K562 (cell line): ENCODE data around the gene SPDYE4. TPM values are rescaled to one million over a fixed set of nuclear protein-coding genes. Genes with fewer than 3 reads are reported as not detected.
A peak's percentile ranks its signal among the peaks of the same experiment; 100 is the strongest.

Source experiments
- ATAC-seq: fragments of 200-7000 bp; cut with Tn5 transposase; 3 replicates; pipeline ENCODE4 v1.9.1; 2020; ENCODE audit warnings: moderate library complexity
- BruUV-seq: library from RNA; stranded (reverse); fragments of 400-500 nt; replicated peaks from 2 replicates; lab custom pipeline; 2021; lab: Mats Ljungman, UMichigan
- CTCF ChIA-PET: fragments of 300-600 bp; formaldehyde crosslinking; extraction: SDS; loops from one replicate; lab custom pipeline; 2021; ENCODE audit warnings: low intra/inter-chr PET ratio; lab: Yijun Ruan, JAX
- POLR2A ChIA-PET: fragments of 300-600, 350-650 bp; sonication (Branson Sonifier 250); formaldehyde crosslinking; extraction: SDS; loops from one replicate; lab custom pipeline; 2021; ENCODE audit warnings: antibody characterized with exemption, inconsistent platforms; lab: Yijun Ruan, JAX
- DNase-seq, 4 experiments: peaks; one replicate each; pipeline versions ENCODE4 v3.0.0 to v3.0.0-alpha.2; 2011 to 2018; ENCODE audit warnings: low spot score in 3 of 4, mixed read lengths in 3 of 4; ENCODE audit errors: extremely low read depth in 1 of 4
- FAIRE-seq: peaks from 2 replicates; lab custom pipeline; 2011; peaks lifted over from hg19 to GRCh38; lab: Jason Lieb, UNC
- H2AFZ ChIP-seq: 2 replicates; pipeline ENCODE4 v1.6.0; 2011; ENCODE audit warnings: low read depth, low read length, control low read depth, inconsistent platforms
- H3K27ac ChIP-seq: fragments of 200-600 bp; 3 replicates; pipeline ENCODE4 v1.8.0; 2011; ENCODE audit warnings: low read depth, mild to moderate bottlenecking, control low read depth, inconsistent platforms, low read length, moderate library complexity, mixed read lengths; ENCODE audit errors: extremely low read depth
- H3K27me3 ChIP-seq, 2 experiments: fragments of 300-600 bp in 1 of 2; 2 replicates in 1 of 2; 3 replicates in 1 of 2; pipeline versions ENCODE4 v1.6.0 to v1.8.0; 2011; ENCODE audit warnings: inconsistent platforms in 2 of 2, low read length in 2 of 2, mild to moderate bottlenecking in 1 of 2, mixed read lengths in 1 of 2, moderate library complexity in 1 of 2; ENCODE audit not compliant: control insufficient read depth in 2 of 2, insufficient read depth in 2 of 2
- H3K36me3 ChIP-seq: fragments of 300-600 bp; 3 replicates; pipeline ENCODE4 v1.8.0; 2011; ENCODE audit warnings: mild to moderate bottlenecking, low read length, inconsistent platforms; ENCODE audit not compliant: control insufficient read depth, insufficient read depth
- H3K4me1 ChIP-seq, 2 experiments: fragments of 200-600 bp in 1 of 2; replicated peaks in 1 of 2; 2 replicates in 1 of 2; 3 replicates in 1 of 2; pipeline versions ENCODE4 v1.5.1 to v1.8.0; 2011; ENCODE audit warnings: inconsistent platforms in 2 of 2, low read length in 2 of 2, mild to moderate bottlenecking in 1 of 2, mixed read lengths in 1 of 2, moderate library complexity in 1 of 2; ENCODE audit not compliant: control insufficient read depth in 2 of 2, insufficient read depth in 2 of 2
- H3K4me2 ChIP-seq: 2 replicates; pipeline ENCODE4 v1.6.1; 2011; ENCODE audit warnings: low read length, control low read depth, inconsistent platforms, mixed read lengths; ENCODE audit not compliant: insufficient read depth
- H3K4me3 ChIP-seq: fragments of 200-600 bp; sonication (generic), shearing (Covaris generic); 2 replicates; pipeline ENCODE4 v1.5.1; 2016; ENCODE audit warnings: control low read depth, inconsistent platforms
- H3K79me2 ChIP-seq: fragments of 200-600 bp; 3 replicates; pipeline ENCODE4 v1.8.0; 2011; ENCODE audit warnings: low read length, inconsistent platforms; ENCODE audit not compliant: control insufficient read depth, insufficient read depth
- H3K9ac ChIP-seq, 2 experiments: 2 replicates each; pipeline versions ENCODE4 v1.6.0 to v1.6.1; 2011; ENCODE audit warnings: low read depth in 2 of 2, low read length in 2 of 2, control low read depth in 1 of 2, inconsistent platforms in 1 of 2, mild to moderate bottlenecking in 1 of 2, mixed read lengths in 1 of 2; ENCODE audit not compliant: insufficient read depth in 1 of 2
- H3K9me1 ChIP-seq: one replicate; pipeline ENCODE4 v1.6.0; 2011; ENCODE audit warnings: inconsistent platforms, mild to moderate bottlenecking, low read length, moderate library complexity; ENCODE audit not compliant: control insufficient read depth, insufficient read depth
- H3K9me3 ChIP-seq: replicated peaks from 2 replicates; pipeline ENCODE4 v1.5.1; 2011; ENCODE audit warnings: low read depth, low read length, inconsistent platforms; ENCODE audit not compliant: control insufficient read depth, insufficient read depth
- H4K20me1 ChIP-seq: replicated peaks from 2 replicates; pipeline ENCODE4 v1.6.1; 2011; ENCODE audit warnings: low read length, inconsistent platforms, mixed read lengths; ENCODE audit not compliant: control insufficient read depth, insufficient read depth
- CTCF ChIP-seq, 3 experiments: IDR thresholded peaks in 2 of 3; conservative IDR thresholded peaks in 1 of 3; 2 replicates each; pipeline ENCODE4 v1.5.1; 2011 to 2012; ENCODE audit warnings: low read length in 3 of 3, mild to moderate bottlenecking in 3 of 3, control low read depth in 2 of 3, improper control_type of control experiment in 1 of 3, inconsistent platforms in 1 of 3, low read depth in 1 of 3, mixed read lengths in 1 of 3, moderate library complexity in 1 of 3; ENCODE audit not compliant: insufficient read depth in 2 of 3
- FOXA3 ChIP-seq, 2 experiments: fragments of 450-650 bp in 1 of 2; sonication (generic) in 1 of 2; formaldehyde crosslinking; IDR thresholded peaks in 1 of 2; conservative IDR thresholded peaks in 1 of 2; 2 replicates each; pipeline versions ENCODE4 v1.4.0 to v1.8.0; 2020 to 2022; ENCODE audit warnings: mild to moderate bottlenecking in 2 of 2, missing genetic modification reagents in 1 of 2
- MAX ChIP-seq: sonication (generic); formaldehyde crosslinking; IDR thresholded peaks from 2 replicates; pipeline ENCODE4 v1.9.0; 2022; ENCODE audit warnings: mild to moderate bottlenecking, missing genetic modification reagents
- RAD21 ChIP-seq, 2 experiments: fragments of 250-450 bp in 1 of 2; fragments of 450-650 bp in 1 of 2; sonication (Bioruptor Pico) in 1 of 2; formaldehyde crosslinking in 1 of 2; IDR thresholded peaks in 1 of 2; conservative IDR thresholded peaks in 1 of 2; 2 replicates each; pipeline versions ENCODE4 v1.4.0 to v1.8.0; 2020 to 2022; ENCODE audit warnings: mild to moderate bottlenecking in 2 of 2, moderate library complexity in 1 of 2
- ZNF24 ChIP-seq: fragments of 450-650 bp; IDR thresholded peaks from 2 replicates; pipeline ENCODE4 v1.6.1; 2016
- WGBS: fragments of 100-300 bp; shearing (Covaris generic); methylation state at CpG from one replicate; pipeline ENCODE4 v1.1.6; 2016; ENCODE audit warnings: low coverage, mixed read lengths; ENCODE audit not compliant: insufficient coverage; ENCODE audit errors: missing lambda C conversion rate; 5-methylcytosine and 5-hydroxymethylcytosine counted together
- in situ Hi-C: fragments of 300-500 bp; cut with MboI; formaldehyde crosslinking; loops from 4 replicates; pipeline ENCODE4 v1.15.0; 2018; ENCODE audit warnings: inconsistent platforms, mixed read lengths
- intact Hi-C: fragments of 100-400 bp; cut with micrococcal nuclease; formaldehyde crosslinking; loops from 2 replicates; pipeline ENCODE4 v1.14.2; 2022
- polyA plus RNA-seq, 8 experiments: library from polyadenylated mRNA; depleted of rRNA in 4 of 8; stranded (reverse) in 5 of 8; unstranded in 3 of 8; fragments of >200 nt; fragmentation: Nextera tagmentation in 2 of 8; fragmentation: Illumina TruSeq in 1 of 8; extraction: Ambion mirVana in 2 of 8; extraction: Trizol in 1 of 8; gene quantifications; 2 replicates each; pipeline versions ENCODE4 v1.2.1 to v1.2.3, GENCODE V29; 2011 to 2014; ENCODE audit warnings: inconsistent platforms in 1 of 8, missing spikeins in 1 of 8
- total RNA-seq, 7 experiments: library from RNA; depleted of rRNA in 6 of 7; stranded (reverse); fragments of >200 nt in 6 of 7; fragmentation: Illumina TruSeq in 2 of 7; extraction: Trizol in 2 of 7; gene quantifications; 2 replicates each; pipeline versions ENCODE4 v1.2.1 to v1.2.3, GENCODE V29; 2011 to 2021; ENCODE audit warnings: low replicate concordance in 1 of 7

SPDYE4 gene
- total and polyA plus RNA-seq, 9 of the 15 experiments (the other 6 are each of a cell fraction or from before 2014, with no cell fraction given): not detected

DNA sequence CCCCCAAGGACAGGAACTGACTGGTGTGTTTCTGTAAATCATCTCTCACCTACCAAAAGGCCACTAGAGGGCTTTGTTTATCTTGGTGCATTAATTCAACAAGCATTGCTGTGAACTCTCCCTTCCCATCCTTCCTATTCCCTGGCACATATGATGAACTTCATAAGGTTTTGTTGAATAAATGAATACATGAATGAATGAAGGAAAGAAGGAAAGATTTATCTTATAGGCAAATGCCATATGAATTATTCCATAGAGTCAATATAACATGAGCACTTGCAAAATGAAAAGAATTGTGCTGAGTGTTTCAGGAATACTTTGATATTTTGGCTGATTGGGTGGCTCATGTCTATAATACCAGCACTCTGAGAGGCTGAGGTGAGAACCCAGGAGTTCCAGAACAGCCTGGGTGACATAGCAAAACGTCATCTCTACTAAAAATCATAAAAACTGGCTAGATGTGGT, 4.3 kb downstream of the SPDYE4 start:
- DNase-seq (peak in 1 of 4 experiments; percentile 14), ATAC-seq (no peak; the same call in 2 of the 3 replicates), FAIRE-seq (no peak)
- no TSS peak for BruUV-seq
- Histone ChIP-seq H3K4me3 (no peak overlapping the region), H3K9me3 (no peaks in the 10 kb centered on the region), H4K20me1 (no peaks in the 10 kb centered on the region), H3K79me2 (no peaks in the 10 kb centered on the region), H3K4me1 (no peaks in the 10 kb centered on the region), H2AFZ (no peak overlapping the region), H3K27ac (no peak overlapping the region), H3K27me3 (peaks cover 6 to 33% of the 10 kb centered on the region in 2 experiments; a peak in 3 of 5 replicates), H3K9me1 (no peaks in the 10 kb centered on the region), H3K4me2 (no peak overlapping the region), H3K36me3 (no peaks in the 10 kb centered on the region), H3K9ac (no peak overlapping the region)
- WGBS: 0% methylated on average over 1 of the region's 1 CpG
- POLR2A ChIA-PET: interaction anchor here (0.6 kb wide), 1 partner anchor 489 kb away, joined by 3 read pairs; no protein-coding TSS in a partner anchor
- CTCF ChIA-PET: no interaction called here
- in situ Hi-C loops: loop anchor here (10.0 kb wide), 1 partner anchor 349 kb away; no protein-coding TSS in a partner anchor
- intact Hi-C loops: no loop called here
- TF ChIP-seq RAD21 (CRISPR knock-in tag; conservative IDR thresholded peaks at IDR 0.05 in 1 of 2, IDR thresholded peaks at IDR 0.05 in 1 of 2): peak in 1 of 2 experiments; percentile 33; a peak in 2 of 4 replicates
- TF ChIP-seq CTCF (IDR thresholded peaks at IDR 0.05 in 2 of 3, conservative IDR thresholded peaks at IDR 0.05 in 1 of 3; ENCODE audit: insufficient read depth in 2 of 3, low read depth in 1 of 3, low read length in 3 of 3): peak; percentile 15 to 39 (median 34); a peak in 4 of 6 replicates
- peak; percentile 55; the same call in 1 of the 2 replicates for TF ChIP-seq ZNF24
- no peak for TF ChIP-seq MAX (CRISPR knock-in tag)
- peak in 1 of 2 experiments; percentile 82; a peak in 2 of 4 replicates for TF ChIP-seq FOXA3 (CRISPR knock-in tag; conservative IDR thresholded peaks at IDR 0.05 in 1 of 2, IDR thresholded peaks at IDR 0.05 in 1 of 2)
